ENCODE data around the gene IMMP2L. TPM values are rescaled to one million over a fixed set of nuclear protein-coding genes. Genes with fewer than 3 reads are reported as not detected.

Gene IMMP2L
- total RNA-seq, 1 donor from 2014 or later: 11.9 TPM

DNA sequence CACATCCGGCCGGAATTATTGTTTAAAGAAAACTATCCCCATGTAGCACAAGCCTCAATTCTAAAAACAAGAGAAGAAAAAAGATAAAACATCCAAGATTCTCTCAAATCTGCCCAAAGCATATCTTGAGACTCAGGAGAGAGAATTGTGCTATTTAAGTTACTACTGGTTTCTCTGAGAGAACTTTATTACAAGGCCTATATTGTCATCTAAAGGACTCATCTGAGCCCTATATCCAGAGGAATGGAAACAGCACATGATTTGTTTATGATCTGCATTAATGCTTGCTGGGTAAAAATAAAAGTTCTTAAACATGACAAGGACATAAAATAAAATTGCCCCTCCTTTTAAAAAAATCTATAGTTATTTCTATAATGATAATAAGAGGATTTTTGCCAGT lies 446.3 kb downstream of the IMMP2L start:
- no peak overlapping the region for H3K4me3 Mint-ChIP-seq
- peaks cover 34% of the 10 kb centered on the region for H3K4me1 Mint-ChIP-seq

DNA sequence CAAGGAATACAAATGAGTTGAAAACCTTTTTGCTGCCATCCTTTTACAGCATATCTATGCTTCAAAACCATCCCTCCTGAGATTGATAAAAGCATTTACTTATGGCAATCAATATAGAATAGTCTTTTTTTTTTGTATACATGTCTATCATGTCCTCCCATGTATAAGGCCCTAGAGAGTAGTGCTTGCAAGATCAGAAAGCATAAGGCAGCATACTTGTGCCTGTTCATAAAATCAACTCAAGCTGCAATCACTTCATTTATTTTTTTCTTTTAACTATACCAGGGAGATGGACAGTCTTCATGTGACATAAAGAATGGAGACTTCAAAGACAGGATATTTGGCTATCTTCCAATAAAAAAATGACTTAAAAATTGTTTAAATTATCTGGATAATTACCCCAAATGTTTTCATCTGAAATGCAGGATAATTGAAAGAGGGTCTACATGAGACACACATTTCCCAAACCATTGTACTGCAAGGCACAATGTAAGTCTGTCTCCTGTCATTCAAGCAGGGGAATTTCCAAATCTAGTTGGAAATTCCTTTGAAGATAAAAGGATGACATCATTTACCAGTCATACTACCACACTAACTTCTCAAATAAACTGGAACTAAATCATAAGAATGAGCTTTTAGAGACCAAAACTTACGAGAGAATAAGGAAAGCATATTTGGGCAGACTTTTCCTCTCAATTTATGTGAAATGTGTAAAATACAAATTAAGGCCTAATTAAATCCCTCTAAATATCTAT lies 448.9 kb downstream of the IMMP2L start:
- Mint-ChIP-seq H3K9me3 (no peaks in the 10 kb centered on the region), H3K27me3 (ENCODE audit: low read depth) (no peaks in the 10 kb centered on the region), H3K4me3 (no peak overlapping the region), H3K4me1 (peaks cover 34% of the 10 kb centered on the region), H3K27ac (ENCODE audit: unreplicated experiment) (no peak overlapping the region), H3K36me3 (ENCODE audit: low read depth) (peaks cover 3% of the 10 kb centered on the region)
- TF ChIP-seq, protein P1, sequence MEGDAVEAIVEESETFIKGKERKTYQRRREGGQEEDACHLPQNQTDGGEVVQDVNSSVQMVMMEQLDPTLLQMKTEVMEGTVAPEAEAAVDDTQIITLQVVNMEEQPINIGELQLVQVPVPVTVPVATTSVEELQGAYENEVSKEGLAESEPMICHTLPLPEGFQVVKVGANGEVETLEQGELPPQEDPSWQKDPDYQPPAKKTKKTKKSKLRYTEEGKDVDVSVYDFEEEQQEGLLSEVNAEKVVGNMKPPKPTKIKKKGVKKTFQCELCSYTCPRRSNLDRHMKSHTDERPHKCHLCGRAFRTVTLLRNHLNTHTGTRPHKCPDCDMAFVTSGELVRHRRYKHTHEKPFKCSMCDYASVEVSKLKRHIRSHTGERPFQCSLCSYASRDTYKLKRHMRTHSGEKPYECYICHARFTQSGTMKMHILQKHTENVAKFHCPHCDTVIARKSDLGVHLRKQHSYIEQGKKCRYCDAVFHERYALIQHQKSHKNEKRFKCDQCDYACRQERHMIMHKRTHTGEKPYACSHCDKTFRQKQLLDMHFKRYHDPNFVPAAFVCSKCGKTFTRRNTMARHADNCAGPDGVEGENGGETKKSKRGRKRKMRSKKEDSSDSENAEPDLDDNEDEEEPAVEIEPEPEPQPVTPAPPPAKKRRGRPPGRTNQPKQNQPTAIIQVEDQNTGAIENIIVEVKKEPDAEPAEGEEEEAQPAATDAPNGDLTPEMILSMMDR (conservative IDR thresholded peaks at IDR 0.05): no peak
- DNase-seq (ENCODE audit: low read depth, low spot score): no peak

More for the DNA sequence above, 446.3 kb downstream of the IMMP2L start:
- TF ChIP-seq, protein P1 (conservative IDR thresholded peaks at IDR 0.05): no peak
- no peaks in the 10 kb centered on the region for H3K9me3 Mint-ChIP-seq
- H3K36me3 Mint-ChIP-seq (ENCODE audit: low read depth): peaks cover 6% of the 10 kb centered on the region
- no peak for DNase-seq (ENCODE audit: low read depth, low spot score)
- no peaks in the 10 kb centered on the region for H3K27me3 Mint-ChIP-seq (ENCODE audit: low read depth)
- no peak overlapping the region for H3K27ac Mint-ChIP-seq (ENCODE audit: unreplicated experiment)

DNA sequence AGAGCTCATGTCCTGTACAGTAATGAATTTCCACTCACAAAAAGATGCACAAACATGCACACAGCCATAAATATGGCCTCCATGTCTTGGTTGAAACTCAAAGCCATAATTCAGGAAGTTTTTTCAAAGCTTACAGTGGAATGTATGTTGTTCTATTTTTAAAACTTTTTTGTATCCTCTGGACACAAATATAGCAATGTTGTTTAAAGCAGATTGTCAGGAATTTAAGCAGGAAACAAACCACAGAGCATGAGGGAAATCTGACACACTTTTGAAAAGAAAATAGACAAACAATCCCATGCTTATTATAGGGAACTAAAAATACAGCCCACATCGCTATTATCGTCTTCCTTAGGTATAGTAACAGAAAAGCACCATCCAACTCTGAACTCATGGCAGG lies 449.9 kb downstream of the IMMP2L start:
- peaks cover 3% of the 10 kb centered on the region for H3K36me3 Mint-ChIP-seq (ENCODE audit: low read depth)
- H3K27me3 Mint-ChIP-seq (ENCODE audit: low read depth): no peaks in the 10 kb centered on the region
- no peak overlapping the region for H3K27ac Mint-ChIP-seq (ENCODE audit: unreplicated experiment)
- H3K4me1 Mint-ChIP-seq: peaks cover 29% of the 10 kb centered on the region
- TF ChIP-seq, protein P1 (conservative IDR thresholded peaks at IDR 0.05): no peak
- no peak for DNase-seq (ENCODE audit: low read depth, low spot score)
- H3K9me3 Mint-ChIP-seq: no peaks in the 10 kb centered on the region
- H3K4me3 Mint-ChIP-seq: no peak overlapping the region

DNA sequence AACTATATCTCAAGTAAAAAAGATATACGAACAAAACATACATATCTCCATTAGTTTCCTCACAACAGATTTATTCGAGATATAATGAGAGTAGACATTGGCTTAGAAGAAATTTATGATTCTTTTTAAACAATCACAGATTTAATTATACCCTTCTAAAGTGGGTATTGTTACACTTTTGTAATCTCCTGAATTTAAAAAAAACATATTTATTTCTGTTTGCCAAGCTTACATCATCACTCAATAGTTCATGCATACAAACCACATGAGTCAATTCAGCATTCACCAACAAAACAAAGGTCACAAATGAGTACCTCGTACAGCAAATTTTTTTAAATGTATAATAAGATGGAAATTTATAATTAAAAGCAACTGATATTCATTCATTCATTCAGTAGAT lies 453.8 kb downstream of the IMMP2L start:
- no peaks in the 10 kb centered on the region for H3K9me3 Mint-ChIP-seq
- peaks cover 32% of the 10 kb centered on the region for H3K4me1 Mint-ChIP-seq
- TF ChIP-seq, protein P1 (conservative IDR thresholded peaks at IDR 0.05): no peak
- DNase-seq (ENCODE audit: low read depth, low spot score): no peak
- H3K27me3 Mint-ChIP-seq (ENCODE audit: low read depth): no peaks in the 10 kb centered on the region
- H3K36me3 Mint-ChIP-seq (ENCODE audit: low read depth): peaks cover 3% of the 10 kb centered on the region
- no peak overlapping the region for H3K27ac Mint-ChIP-seq (ENCODE audit: unreplicated experiment)
- no peak overlapping the region for H3K4me3 Mint-ChIP-seq

DNA sequence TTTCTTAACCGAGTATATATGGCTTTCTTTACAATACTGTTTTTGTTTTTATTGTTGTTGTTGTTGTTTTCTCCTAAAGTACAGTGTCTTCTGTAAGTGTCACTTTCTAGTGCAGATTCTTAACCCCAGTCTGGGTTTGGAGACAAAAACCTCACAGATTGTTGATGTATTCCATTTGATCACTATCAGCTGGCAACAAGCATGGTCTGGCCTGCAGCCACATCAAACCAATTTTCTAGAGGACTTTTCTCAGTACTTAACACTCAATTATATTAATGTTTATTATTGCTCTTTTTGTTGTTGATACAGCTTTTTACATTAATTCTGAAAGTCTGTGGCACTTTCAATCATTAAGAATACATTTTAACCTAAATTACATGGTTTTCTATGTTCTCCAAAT lies 454.3 kb downstream of the IMMP2L start:
- Mint-ChIP-seq H3K4me1 (peaks cover 27% of the 10 kb centered on the region), H3K27me3 (ENCODE audit: low read depth) (no peaks in the 10 kb centered on the region), H3K36me3 (ENCODE audit: low read depth) (peaks cover 3% of the 10 kb centered on the region), H3K9me3 (no peaks in the 10 kb centered on the region), H3K27ac (ENCODE audit: unreplicated experiment) (no peak overlapping the region), H3K4me3 (no peak overlapping the region)
- TF ChIP-seq, protein P1 (conservative IDR thresholded peaks at IDR 0.05): no peak
- DNase-seq (ENCODE audit: low read depth, low spot score): no peak
